ENCODE data around the gene MRPL10. TPM values are rescaled to one million over a fixed set of nuclear protein-coding genes. Genes with fewer than 3 reads are reported as not detected.
A peak's percentile ranks its signal among the peaks of the same experiment; 100 is the strongest.

Gene MRPL10
- total RNA-seq, 1 experiment from 2014 or later: 35.8 TPM

DNA sequence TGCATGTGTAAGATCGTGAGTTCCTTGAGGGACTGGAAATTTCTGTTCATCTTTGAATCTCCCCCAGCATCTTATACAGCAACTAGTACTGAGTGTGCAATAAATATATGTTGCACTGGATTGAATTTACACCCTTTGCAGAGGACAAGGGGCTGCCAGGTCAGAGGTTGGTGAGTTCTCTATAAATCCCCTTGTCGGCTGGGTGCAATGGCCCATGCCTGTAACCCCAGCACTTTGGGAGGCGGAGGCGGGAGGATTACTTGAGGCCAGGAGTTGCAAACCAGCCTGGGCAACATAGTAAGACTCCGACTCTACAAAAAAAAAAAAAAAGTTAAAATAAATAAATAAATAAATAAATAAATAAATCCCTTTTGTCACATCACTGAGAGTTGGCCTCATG lies 29.0 kb upstream of the MRPL10 start:
- no peak for DNase-seq (ENCODE audit: low read depth)

DNA sequence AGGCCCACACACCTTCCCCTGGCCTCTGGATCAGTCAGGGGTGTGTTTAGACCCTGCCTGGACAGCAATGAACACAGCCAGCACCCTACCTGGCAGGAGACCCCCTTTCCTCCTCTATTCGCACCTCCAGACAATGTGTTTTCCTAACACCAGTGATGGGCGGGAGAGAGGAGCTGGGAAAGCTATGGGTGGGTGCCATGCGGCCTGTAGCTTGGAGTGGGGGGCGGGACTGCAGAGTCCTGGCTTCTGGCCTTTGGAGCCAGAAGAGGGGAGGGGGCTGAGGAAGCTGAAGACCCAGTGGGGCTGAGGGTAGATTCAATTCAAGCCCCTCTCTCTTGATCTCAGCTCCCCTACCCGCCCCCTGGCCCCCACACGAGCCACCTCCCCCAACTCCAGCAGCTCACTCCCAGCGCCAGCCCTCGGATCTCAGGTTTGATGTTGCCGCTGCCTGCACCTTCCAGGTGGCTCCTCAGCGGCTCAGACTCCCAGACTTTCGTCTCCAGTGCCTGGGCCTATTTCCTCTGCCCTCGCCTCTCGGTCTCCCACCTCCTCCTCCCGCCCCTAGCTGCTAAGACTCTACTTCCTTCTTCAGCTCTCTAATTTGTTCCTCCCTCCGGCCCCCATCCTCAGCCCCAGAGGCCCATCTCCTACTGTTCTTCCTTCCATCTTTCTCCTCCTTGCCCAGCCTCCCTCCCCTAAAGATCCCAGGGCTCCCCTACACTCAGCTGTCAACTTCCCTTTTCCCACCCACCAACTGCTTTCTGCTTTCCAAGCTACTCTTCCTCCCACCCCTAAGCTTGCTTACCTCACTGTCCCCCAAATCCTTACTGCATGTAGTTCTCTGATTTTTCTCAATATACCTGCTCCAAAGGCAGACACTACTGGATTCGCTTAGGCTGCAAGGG lies 26.5 kb upstream of the MRPL10 start:
- no peak for DNase-seq (ENCODE audit: low read depth)

DNA sequence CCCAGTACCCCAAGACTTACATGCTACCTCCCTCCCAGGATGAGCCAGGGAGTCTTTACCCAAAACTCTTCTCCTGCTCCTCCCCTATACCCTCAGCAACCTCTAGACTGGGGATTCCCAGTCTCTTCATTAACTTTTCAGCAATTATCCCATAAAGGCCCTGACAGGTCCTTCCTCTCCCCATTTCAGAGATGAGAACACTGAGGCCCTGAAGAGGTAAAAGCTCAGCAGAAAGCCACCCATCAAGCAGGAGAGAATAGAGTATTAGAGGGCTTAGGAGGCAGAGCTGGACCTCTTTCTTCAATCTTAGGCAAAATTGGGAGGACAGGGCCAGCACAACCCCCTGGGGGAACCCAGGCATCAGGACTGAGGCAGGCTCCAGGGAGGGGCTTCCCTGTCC lies 25.5 kb upstream of the MRPL10 start:
- DNase-seq (ENCODE audit: low read depth): no peak

DNA sequence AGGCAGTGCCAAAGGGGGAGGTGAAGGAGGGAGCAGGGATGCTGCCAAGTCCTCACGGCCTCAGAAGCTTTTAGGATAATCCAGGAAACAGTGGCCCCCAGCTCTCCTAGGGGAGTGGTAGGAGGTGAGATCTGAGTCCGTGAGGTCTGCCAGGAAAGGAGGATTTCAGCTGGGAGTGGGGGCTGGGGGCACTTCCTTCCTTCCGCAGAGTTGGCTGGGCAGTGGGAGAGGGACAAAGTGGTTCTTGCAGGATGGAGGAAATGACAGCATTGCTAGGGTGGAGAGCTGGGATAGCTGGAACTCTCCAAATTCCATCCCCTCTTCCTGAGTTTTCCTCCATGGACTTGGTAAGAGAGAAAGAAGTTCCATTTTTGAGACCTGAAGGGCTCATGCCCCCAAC lies 24.4 kb upstream of the MRPL10 start:
- no peak for DNase-seq (ENCODE audit: low read depth)

DNA sequence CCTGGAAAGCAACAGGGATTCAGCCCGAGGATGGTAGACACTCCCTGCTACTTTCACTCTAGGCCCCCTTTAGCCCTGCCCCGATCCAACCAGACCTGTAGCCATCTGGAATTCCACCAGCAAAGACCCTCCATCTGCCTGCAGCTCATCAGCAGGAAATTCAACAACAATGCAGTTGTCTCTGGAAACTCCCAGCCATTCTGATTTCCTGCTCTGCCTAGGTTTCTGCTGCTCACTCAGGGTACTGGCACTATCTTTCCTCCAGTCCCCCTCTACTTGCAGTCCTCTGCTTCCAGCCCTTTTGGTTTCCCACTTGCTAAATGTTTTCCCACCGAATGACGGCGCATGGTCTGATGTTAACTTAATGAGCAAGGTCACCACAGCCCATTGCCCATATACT lies 22.3 kb upstream of the MRPL10 start:
- no peak for DNase-seq (ENCODE audit: low read depth)

DNA sequence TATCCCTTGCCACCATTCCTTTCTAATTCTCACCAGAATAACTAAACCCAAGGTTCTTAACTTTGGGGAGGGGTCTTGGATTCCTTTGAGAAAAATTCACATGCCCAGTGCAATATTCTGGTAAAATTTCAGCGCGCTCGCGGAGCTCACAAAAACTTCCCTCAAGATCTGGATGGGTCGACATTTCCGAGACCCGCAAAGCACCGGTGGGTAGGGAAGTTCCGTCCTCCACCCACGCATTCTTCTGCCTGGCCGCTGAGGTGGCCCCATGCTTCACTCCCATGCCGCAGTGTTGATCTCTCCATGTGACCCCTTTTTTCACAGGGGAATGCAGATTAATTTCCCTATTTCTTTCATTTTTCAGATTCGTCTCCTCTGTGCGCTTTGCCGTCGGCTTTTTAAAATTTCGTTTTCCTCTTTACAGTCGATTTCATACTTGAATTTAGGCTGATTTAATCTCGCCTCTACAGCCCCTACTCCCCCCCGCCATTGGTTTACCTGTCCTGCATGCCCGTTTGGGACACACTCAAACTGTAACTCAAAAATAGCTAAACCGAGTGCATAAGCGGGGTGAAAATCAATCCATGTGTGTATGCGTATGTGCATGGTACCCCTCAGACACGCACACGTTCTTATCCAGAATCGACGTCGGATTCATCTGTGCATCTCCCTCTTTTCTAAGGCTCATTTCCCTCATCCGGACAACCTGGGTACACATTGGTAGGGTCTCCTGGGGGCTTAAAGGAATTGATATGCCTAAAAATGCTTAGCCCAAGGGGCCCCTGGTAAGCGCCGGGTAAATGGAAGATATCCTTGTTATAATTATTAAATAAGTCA lies 21.0 kb upstream of the MRPL10 start:
- DNase-seq (ENCODE audit: low read depth): no peak

DNA sequence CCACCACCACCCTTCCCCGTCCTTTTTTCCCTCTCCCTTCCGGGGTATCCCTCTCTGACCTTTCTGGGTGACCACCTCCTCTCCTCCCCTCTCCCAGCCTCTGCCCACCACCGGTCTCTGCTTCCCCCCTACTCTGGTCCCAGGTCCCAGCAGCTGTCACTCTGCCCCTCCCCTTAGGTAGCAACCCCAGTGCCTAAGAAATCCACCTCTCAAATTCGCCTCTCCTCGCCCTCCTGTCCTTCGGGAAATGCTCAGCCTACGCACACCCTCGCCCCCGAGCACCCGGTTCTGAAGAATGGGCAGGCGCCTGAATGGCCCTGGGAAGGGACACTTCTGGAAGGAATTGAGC lies 20.4 kb upstream of the MRPL10 start:
- DNase-seq (ENCODE audit: low read depth): no peak

DNA sequence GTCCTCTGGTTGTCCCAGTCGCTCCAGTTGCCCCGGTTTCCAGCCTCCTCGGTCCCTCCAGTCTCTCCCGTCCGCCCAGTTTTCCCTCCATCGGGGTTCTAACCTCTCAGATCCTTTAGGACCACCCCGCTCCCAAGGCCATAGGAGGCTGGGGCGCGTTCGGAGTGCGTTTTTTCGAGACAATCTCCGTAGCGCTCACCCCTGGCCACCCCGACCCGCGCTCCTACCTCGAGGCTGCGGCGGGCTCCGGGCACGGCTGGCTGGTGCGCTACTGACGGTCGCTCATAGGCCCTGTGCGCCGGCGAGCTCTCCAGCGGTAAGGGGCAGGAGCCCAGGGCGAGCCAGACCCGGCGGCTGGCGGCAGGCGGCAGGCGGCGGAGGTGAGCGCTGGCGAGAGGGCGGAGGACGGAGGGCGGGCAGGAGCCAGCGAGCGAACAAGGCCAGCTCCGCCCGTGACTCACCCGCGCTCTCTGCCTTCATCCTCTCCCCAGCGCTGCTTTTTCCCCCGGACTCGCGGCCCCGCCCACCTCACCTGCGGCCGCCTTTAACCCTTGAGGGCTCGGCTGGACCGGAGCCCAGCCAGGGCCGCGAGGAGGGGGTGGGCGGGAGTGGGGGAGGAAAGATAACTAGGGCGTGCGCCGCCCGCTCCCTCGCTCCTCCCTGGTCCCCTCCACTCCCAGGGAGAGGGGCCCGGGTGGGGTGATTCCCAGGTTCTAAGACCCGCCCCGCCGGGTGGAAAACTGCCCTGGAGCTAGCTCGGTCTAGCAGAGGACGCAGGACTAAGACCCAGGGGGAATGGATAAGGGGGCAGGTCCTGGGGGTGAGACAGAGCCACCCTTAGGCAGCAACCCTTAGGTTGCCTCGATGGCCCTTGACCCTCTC lies 19.6 kb upstream of the MRPL10 start, which contains the start of gene SP6:
Gene SP6 (minus strand): TSS at position 472 of the 882 bp plus-strand sequence. CDS start 2,734 bp downstream, outside the sequence.
- peak; percentile 52 for DNase-seq (ENCODE audit: low read depth)

DNA sequence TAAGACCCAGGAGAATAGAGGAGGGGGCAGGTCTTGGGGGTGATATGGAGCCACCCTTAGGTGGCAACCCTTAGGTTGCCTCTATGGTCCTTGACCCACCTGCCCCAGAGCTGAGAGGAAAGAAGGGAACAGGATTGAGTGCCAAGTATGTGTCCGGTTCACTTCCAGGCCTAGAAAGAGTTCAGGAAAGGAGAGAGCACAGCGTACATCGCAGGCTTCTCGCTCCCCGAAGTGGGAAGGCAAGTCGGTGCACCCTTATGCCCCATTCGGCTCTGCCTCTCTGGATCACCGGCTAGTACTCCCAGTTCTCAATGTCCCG lies 19.0 kb upstream of the MRPL10 start:
- no peak for DNase-seq (ENCODE audit: low read depth)

DNA sequence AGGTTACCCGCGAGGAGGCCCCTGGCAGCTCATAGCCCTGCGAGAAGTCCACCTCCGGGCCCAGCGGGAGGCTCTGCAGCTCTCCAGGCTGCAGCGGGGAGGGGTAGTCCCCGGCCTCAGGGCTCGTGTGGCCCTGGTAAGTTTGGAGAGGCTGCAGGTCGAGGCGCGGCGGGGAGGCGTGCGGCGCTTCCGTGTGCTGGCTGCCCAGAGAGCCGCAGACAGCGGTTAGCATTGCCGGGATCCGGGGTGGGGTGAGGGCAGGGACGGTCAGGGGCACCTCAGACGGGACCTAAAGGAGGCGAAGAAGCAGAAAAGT lies 16.8 kb upstream of the MRPL10 start:
- no peak for DNase-seq (ENCODE audit: low read depth)

DNA sequence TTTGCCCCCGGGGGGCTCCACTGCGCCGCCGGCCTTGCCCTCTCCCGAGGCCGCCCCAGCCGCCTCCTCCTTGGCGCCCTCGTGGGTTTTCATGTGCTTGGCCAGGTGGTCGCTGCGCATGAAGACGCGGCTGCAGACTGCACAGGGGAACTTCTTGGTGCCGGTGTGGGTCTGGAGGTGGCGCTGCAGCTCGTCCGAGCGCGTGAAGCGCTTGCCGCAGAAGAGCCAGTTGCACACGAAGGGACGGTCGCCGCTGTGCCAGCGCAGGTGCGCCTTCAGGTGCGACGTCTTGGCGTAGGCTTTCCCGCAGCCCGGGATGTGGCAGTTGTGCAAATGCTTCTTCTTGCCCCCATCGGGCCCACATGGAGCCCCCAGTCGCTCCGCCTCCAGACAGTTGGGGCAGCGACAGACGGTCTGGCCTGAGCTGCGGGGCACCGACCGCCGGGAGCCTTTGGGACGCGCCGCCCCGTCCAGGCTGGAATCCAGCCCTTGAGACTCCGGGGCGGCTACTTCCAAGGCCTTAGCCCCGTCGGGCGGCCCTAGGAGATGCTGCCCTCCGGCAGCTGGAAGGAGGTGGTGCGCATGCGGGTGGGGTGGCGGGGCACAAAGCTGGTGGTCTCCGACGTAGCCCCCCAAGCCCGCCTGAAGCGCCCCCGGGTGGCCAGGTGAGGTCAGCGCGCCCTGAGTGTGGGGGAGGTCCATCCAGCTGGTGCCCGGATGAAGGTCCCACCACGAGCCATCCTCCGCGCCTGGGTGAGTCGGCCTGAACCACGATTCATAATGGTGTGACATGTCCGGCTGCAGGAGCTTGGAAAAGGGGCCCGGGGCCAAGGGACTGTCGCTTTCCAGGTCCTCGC lies 16.2 kb upstream of the MRPL10 start:
- DNase-seq (ENCODE audit: low read depth): no peak

DNA sequence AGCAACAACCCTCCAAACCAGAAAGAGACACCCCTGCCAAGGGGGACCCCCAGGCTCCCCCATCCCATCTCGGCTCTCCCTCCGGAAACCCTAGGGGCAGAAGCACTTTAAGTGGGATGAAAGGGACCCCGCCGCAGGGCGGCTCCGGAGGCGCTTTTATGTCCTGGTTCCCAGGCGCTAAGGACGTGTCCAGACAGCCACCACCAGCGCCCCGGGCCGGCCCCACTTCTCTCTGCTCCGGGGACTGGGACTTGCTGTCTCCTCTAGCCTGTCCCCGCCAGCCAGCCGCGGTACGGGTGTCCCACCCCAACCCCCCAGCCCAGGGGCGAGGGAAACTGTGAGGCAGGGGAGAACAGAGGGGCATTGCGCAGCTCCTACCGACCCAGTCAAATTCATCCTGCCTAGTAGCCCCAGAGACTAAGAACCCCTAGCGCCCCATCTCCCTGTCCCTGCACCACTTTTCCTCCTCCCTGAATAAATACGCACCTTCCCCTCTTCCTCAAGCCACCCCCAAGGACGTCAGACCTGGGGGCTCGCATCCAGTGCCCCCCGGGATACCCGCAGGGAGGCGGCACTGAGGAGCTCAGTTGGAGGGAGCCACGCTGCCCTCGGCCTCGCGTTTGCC lies 15.5 kb upstream of the MRPL10 start:
- DNase-seq (ENCODE audit: low read depth): no peak

DNA sequence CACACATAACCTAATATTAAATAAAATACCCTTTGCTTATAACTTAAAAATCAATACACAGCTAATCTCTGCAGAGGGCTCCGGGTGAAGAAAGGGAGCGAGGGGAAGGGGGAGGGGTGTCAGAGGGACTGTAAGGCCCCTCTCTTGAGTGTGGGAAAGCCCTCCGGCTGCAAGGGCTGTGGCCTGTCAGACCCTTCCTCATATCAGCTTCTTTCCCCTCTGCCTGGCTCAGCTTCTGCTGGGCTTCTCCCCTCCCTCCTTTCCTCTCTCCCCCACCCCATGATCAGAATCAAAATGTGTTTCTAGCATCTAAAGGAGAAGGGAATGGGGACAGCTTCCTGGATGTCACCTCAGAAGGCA lies 14.4 kb upstream of the MRPL10 start:
- no peak for DNase-seq (ENCODE audit: low read depth)

DNA sequence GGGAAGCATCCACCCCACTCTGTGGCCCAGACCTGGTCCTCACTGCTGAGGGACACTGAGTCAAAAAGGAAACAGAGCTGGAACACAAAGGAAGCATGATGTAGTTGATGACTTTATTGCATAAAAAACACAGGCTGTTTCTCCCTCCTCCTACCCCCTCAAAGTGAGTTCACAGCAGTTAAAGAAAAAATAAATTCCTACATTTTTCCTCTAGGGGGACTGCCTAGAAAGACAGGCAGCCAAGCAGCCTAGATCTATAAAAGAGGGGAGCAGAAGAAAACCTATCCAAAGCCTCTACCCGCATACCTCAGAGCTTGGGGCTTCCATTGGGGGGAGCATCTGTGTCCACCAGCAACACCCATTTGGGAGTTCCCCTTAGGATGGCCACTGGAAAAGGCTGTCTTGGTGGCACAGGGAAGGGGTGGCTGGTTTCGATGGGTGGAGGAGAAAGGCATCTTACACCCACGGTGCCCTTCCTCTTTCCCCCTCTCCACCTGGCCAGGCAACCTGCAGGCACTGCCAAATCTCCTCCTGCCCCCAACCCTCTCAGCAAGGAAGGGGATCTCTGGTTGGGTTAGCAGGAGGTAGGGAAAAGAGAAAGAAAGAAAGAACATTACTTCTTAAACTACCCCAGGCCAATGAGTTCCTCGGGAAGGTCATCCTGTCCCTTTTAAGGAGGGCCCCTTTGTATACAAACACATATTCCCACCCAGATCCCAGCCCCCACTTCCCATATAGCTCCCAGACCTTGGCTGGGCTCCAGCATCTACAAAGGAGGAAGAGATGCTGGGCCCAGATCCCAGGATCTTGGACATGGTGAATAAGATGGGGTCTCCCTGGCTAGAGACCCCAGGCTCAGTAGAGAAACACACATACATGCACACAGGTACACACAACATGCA lies 13.7 kb upstream of the MRPL10 start:
- DNase-seq (ENCODE audit: low read depth): no peak

DNA sequence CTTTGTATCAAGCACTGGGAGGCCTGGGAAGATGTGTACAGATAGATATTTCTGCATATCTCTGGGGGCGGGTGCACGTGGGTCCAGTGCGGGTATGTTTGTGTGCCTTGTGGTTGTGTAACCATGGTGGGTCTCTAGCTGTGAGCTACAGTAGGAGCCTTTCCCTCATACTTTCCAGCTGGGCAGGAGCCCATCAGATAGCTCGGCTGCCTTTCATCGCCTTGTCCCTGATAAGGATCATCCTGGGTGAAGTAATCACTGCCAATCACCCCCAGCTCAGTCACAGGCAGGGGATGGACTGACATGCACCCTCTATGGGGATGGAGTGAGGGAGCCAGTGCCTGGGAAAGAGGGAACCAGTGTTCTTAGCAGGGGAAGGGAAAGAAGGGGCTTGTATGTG lies 12.9 kb upstream of the MRPL10 start:
- DNase-seq (ENCODE audit: low read depth): peak; percentile 53

DNA sequence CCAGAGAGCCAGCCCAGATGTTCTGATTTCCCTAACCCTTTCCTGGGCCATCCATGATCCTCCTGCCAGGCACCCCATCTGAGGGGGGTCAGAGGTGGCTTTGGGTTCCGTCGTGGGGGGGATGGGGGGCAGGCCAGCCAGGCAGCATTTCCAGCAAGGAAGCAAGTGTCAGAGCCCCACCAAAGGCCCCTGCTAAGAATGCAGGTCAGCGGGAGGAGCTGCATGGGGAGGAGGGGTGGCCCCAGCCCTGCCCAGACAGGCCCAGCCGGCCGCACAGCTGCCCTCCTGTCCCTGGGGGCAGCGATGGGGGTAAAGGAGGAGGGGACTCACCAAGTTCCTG lies 12.0 kb upstream of the MRPL10 start:
- DNase-seq (ENCODE audit: low read depth): no peak

DNA sequence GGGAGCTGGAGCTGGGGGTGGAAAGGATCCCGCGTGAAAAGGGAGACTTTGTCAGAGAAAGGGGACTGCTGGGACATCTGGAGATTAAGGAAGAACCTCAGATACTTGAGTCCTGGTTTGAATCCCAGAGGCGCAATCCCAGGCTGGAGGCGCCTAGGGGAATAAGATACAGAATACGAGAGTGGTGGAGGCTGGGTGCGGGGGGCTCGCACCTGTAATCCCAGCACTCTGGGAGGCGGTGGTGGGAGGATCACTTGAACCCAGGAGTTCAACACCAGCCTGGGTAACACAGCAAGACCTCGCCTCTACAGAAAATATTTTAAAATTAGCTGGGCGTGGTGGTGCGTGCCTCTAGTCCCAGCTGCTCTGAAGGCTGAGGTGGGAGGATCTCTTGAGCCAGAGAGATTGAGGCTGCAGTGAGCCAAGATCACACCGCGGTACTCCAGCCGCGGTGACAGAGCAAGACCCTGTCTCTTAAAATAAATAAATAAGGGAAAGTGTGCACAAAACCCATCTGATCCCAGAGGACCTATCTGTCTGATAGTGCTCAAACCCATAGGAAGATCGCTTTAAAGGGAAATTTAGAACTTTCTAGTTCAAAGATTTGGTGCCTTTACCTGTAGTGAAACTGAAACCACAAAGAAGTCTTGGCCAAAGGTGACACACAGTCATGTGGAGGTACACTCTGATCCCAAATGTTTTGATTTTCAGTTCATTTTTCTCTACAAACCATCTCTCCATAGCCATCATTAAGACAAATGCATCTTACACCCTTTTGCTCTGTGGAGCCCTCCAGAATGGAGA lies 10.3 kb upstream of the MRPL10 start:
- no peak for DNase-seq (ENCODE audit: low read depth)

DNA sequence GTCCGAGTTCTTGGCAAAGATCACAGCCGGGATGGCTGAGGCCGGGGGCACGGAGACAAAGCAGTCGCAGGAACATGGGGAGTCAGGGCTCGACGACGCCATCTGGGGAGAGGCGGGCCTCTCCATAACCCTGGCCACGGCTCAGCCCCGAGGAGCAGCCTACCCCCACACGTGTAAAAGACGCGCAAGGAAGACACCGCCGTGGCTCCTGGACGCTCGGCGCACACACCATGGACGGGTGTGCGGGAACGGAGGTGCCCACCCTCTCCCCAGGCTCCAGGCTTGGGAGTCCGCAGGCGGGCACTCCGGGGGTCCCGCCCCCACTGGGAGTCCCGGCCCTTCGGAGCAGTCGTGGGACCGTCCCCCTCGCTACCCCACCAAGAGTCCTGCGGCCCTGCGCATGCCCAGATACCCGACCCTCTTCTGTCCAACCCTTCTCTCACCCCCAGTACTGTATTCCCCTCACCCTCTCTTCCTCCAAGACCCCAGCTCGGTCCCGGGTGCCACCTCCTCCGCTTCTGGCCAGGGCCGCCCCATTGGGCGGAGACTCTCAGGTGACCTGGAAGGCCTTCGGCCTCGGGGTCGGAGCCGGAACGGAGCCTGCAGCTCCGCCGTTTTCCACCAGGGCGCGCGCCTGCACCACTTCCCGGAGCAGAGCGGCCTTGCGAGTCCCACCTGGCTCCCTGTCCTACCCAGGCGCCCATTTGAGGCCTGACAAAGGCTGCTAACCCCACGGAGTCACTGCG lies 9.6 kb upstream of the MRPL10 start, which contains the start of gene SCRN2:
Gene SCRN2 (minus strand): TSS at position 532 of the 746 bp plus-strand sequence. CDS start 430 bp downstream, at position 102.
- DNase-seq (ENCODE audit: low read depth): peak; percentile 73
